ENCODE results near the gene EDN2.

Gene EDN2

GRCh38 chr1:41498391-41498790, 13.9 kb upstream of the EDN2 start:
- no peak for DNase-seq

GRCh38 chr1:41497461-41498030, 13.1 kb upstream of the EDN2 start:
- DNase-seq: no peak

GRCh38 chr1:41497056-41497440, 12.6 kb upstream of the EDN2 start:
- no peak for DNase-seq

GRCh38 chr1:41496080-41497055, 11.9 kb upstream of the EDN2 start:
- peak; percentile 93 for DNase-seq

GRCh38 chr1:41495210-41495948, 10.9 kb upstream of the EDN2 start:
- peak; percentile 60 for DNase-seq

GRCh38 chr1:41494351-41495209, 10.1 kb upstream of the EDN2 start:
- no peak for DNase-seq

- no peak for DNase-seq
Measured at GRCh38 chr1:41493626-41494350, 9.3 kb upstream of the EDN2 start.

- DNase-seq: peak; percentile 92
Measured at GRCh38 chr1:41493117-41493536, 8.6 kb upstream of the EDN2 start.

- peak; percentile 31 for DNase-seq
Measured at GRCh38 chr1:41492341-41492848, 7.9 kb upstream of the EDN2 start.

GRCh38 chr1:41490911-41491310, 6.4 kb upstream of the EDN2 start:
- DNase-seq: no peak

- no peak for DNase-seq
Measured at GRCh38 chr1:41489561-41489960, 5.1 kb upstream of the EDN2 start.

GRCh38 chr1:41488040-41488951, 3.8 kb upstream of the EDN2 start:
- DNase-seq: no peak

GRCh38 chr1:41487126-41488039, 2.9 kb upstream of the EDN2 start:
- DNase-seq: peak; percentile 31

- DNase-seq: peak; percentile 89
Measured at GRCh38 chr1:41486371-41487125, 2.1 kb upstream of the EDN2 start.

GRCh38 chr1:41486053-41486370, 1.5 kb upstream of the EDN2 start:
- DNase-seq: no peak

- peak; percentile 92 for DNase-seq
Measured at GRCh38 chr1:41485605-41486004, 1.1 kb upstream of the EDN2 start.

- no peak for DNase-seq
Measured at GRCh38 chr1:41483960-41484401, 502 bp downstream of the EDN2 start.

Data from fibroblast of skin of back (primary cell).